SU-DHL-6 (cell line): ENCODE data around the gene EPB41L1.

Source experiments
- H2AFZ ChIP-seq: fragments of 200-600 bp; sonication (generic); 2 replicates; pipeline ENCODE4 v1.6.1; 2014; ENCODE audit warnings: low read depth, mild to moderate bottlenecking, moderate library complexity, mixed read lengths, antibody characterized with exemption, low read length; ENCODE audit not compliant: severe bottlenecking
- H3F3A ChIP-seq: fragments of 200-600 bp; shearing (Covaris generic); 2 replicates; pipeline ENCODE4 v1.6.0; 2016; ENCODE audit warnings: antibody characterized with exemption, mild to moderate bottlenecking; ENCODE audit not compliant: insufficient read depth
- H3K27ac ChIP-seq: fragments of 200-600 bp; sonication (generic); 2 replicates; pipeline ENCODE4 v1.5.1; 2016; ENCODE audit warnings: low read depth, mild to moderate bottlenecking, low read length, moderate library complexity, mixed read lengths
- H3K27me3 ChIP-seq: fragments of 200-600 bp; sonication (generic), shearing (Covaris generic); 2 replicates; pipeline ENCODE4 v1.6.0; 2014; ENCODE audit warnings: mild to moderate bottlenecking, low read length
- H3K36me3 ChIP-seq: fragments of 200-600 bp; sonication (generic); 2 replicates; pipeline ENCODE4 v1.6.1; 2014; ENCODE audit warnings: mild to moderate bottlenecking, low read length, mixed read lengths
- H3K4me2 ChIP-seq: fragments of 300-600, 200-600 bp; shearing (Covaris generic), sonication (generic); 2 replicates; pipeline ENCODE4 v1.6.0; 2014; ENCODE audit warnings: low read length, low read depth, mild to moderate bottlenecking; ENCODE audit not compliant: poor library complexity, severe bottlenecking
- H3K4me3 ChIP-seq: fragments of 200-600 bp; sonication (generic); 2 replicates; pipeline ENCODE4 v1.5.1; 2014; ENCODE audit warnings: antibody characterized with exemption, low read length, mild to moderate bottlenecking, mixed read lengths; ENCODE audit not compliant: insufficient read depth, poor library complexity, severe bottlenecking
- H3K79me2 ChIP-seq: fragments of 200-600 bp; sonication (generic); 2 replicates; pipeline ENCODE4 v1.6.1; 2014; ENCODE audit warnings: mild to moderate bottlenecking, low read length, moderate library complexity; ENCODE audit not compliant: insufficient read depth
- H3K9ac ChIP-seq: fragments of 200-600 bp; sonication (generic); 2 replicates; pipeline ENCODE4 v1.7.0; 2014; ENCODE audit warnings: mild to moderate bottlenecking, low read length
- H3K9me2 ChIP-seq: fragments of 200-600 bp; sonication (generic); replicated peaks from 2 replicates; pipeline ENCODE4 v1.6.1; 2014; ENCODE audit warnings: low read length; ENCODE audit not compliant: insufficient read depth
- H3K9me3 ChIP-seq: fragments of 200-600 bp; sonication (generic); 2 replicates; pipeline ENCODE4 v1.6.1; 2014; ENCODE audit warnings: low read length, mixed read lengths; ENCODE audit not compliant: insufficient read depth
- H4K20me1 ChIP-seq: fragments of 200-600 bp; sonication (generic); 2 replicates; pipeline ENCODE4 v1.6.1; 2014; ENCODE audit warnings: low read depth, mild to moderate bottlenecking, antibody characterized with exemption, low read length, moderate library complexity, mixed read lengths
- CTCF ChIP-seq: fragments of 200-600 bp; sonication (generic); IDR thresholded peaks from one replicate; pipeline ENCODE4 v1.5.1; 2017; ENCODE audit warnings: antibody characterized with exemption, mild to moderate bottlenecking, low read length, moderate library complexity; ENCODE audit not compliant: insufficient read depth, poor library complexity, severe bottlenecking
- EZH2phosphoT487 ChIP-seq: fragments of 200-600 bp; sonication (generic), shearing (Covaris generic); conservative IDR thresholded peaks from 2 replicates; pipeline ENCODE4 v1.6.1; 2018; ENCODE audit warnings: mild to moderate bottlenecking, antibody characterized with exemption, low read length, moderate library complexity, mixed read lengths

EPB41L1 gene

GRCh38 chr20:36260316-36260715, 105.8 kb downstream of the EPB41L1 start:
- H3K27ac ChIP-seq, result no peak overlapping the region
- no peak overlapping the region for H2AFZ ChIP-seq
- H3K36me3 ChIP-seq, result no peaks in the 10 kb centered on the region
- no peak overlapping the region for H3K4me2 ChIP-seq
- H3K27me3 ChIP-seq, result no peaks in the 10 kb centered on the region
- H3K4me3 ChIP-seq, result no peak overlapping the region
- no peaks in the 10 kb centered on the region for H3K9me2 ChIP-seq
- no peaks in the 10 kb centered on the region for H4K20me1 ChIP-seq
- H3K9me3 ChIP-seq, result no peaks in the 10 kb centered on the region
- H3K9ac ChIP-seq, result no peak overlapping the region
- no peak for TF ChIP-seq CTCF
- no peak for TF ChIP-seq EZH2phosphoT487
- no peaks in the 10 kb centered on the region for H3K79me2 ChIP-seq
- no peaks in the 10 kb centered on the region for H3F3A ChIP-seq

DNA sequence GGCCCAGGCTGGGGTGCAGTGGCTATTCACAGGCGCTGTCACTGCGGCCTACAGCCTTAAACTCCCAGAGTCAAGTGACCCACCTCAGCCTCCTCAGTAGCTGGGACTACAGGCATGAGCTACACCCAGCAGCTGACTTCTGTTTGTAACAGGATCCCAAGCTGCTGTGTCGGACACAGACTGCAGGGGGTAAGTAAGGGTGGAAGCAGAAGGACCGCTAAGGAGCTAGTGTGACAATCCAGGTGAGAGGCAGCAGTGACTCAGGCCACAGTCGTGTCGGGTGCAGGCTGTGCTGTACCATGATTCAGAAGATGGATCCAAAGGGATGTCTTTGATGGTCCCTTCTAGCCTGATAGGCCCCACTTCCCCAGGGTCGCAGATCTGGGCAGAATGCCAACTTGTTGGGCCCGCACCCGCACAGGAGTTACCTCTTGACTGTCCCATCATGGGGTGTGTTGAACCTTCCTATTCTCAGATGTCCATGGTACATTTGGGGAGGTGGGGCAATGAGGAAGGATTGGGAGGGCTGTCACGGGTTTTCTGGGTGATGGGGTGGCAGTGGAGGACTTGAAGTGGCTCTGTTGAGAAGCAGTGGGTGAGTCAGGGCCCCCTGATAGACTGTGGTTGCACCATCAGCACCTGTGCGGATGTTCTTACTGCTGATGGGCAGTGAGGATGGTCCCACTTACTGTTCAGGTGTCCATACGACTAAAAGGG, 107.0 kb downstream of the EPB41L1 start:
- H2AFZ ChIP-seq, result no peak overlapping the region
- H3F3A ChIP-seq, result no peaks in the 10 kb centered on the region
- H3K27ac ChIP-seq, result no peak overlapping the region
- no peak overlapping the region for H3K9ac ChIP-seq
- H3K4me2 ChIP-seq, result no peak overlapping the region
- no peaks in the 10 kb centered on the region for H3K9me2 ChIP-seq
- H4K20me1 ChIP-seq, result no peaks in the 10 kb centered on the region
- H3K79me2 ChIP-seq, result no peaks in the 10 kb centered on the region
- no peak overlapping the region for H3K4me3 ChIP-seq
- no peaks in the 10 kb centered on the region for H3K27me3 ChIP-seq
- no peaks in the 10 kb centered on the region for H3K9me3 ChIP-seq
- no peaks in the 10 kb centered on the region for H3K36me3 ChIP-seq
- TF ChIP-seq EZH2phosphoT487 (no peak), CTCF (no peak)

GRCh38 chr20:36262440-36262839, 107.9 kb downstream of the EPB41L1 start:
- Histone ChIP-seq H3F3A (no peaks in the 10 kb centered on the region), H3K27ac (no peak overlapping the region), H4K20me1 (no peaks in the 10 kb centered on the region), H3K27me3 (no peaks in the 10 kb centered on the region), H2AFZ (no peak overlapping the region), H3K4me2 (no peak overlapping the region), H3K79me2 (no peaks in the 10 kb centered on the region), H3K9ac (no peak overlapping the region), H3K4me3 (no peak overlapping the region), H3K9me2 (no peaks in the 10 kb centered on the region), H3K36me3 (no peaks in the 10 kb centered on the region), H3K9me3 (no peaks in the 10 kb centered on the region)
- TF ChIP-seq CTCF, result no peak
- no peak for TF ChIP-seq EZH2phosphoT487
